Activated naive CD4-positive, alpha-beta T cell treated with anti-CD3 and anti-CD28 coated beads, Interleukin-2, amount 50 U/mL, for 72 hours (primary cell): Measurements from ENCODE around the gene LRRK1. TPM values are rescaled to one million over a fixed set of nuclear protein-coding genes. Genes with fewer than 3 reads are reported as not detected.

Experiments used
- ATAC-seq, 2 donors: fragments of 150-1000 bp; cut with Tn5 transposase; 2 replicates each; pipeline ENCODE4 v1.10.0; 2021; ENCODE audit warnings: mild to moderate bottlenecking in 2 of 2, moderate library complexity in 2 of 2
- DNase-seq, 2 donors: peaks; one replicate each; pipeline ENCODE4 v3.0.0; 2021 to 2022; ENCODE audit warnings: low spot score in 2 of 2
- H3K27ac Mint-ChIP-seq, 2 donors: one replicate each; pipeline ENCODE4 v1.8.0; 2022; ENCODE audit warnings: mild to moderate bottlenecking in 2 of 2, mixed read lengths in 2 of 2
- H3K36me3 Mint-ChIP-seq, 2 donors: one replicate each; pipeline ENCODE4 v1.8.0; 2022; ENCODE audit warnings: mixed read lengths in 2 of 2
- H3K9me3 Mint-ChIP-seq, 2 donors: one replicate each; pipeline ENCODE4 v1.8.0; 2022; ENCODE audit warnings: mixed read lengths in 2 of 2
- total RNA-seq, 2 donors: library from RNA; stranded (reverse); gene quantifications; one replicate each; pipeline ENCODE4 v1.2.3, GENCODE V29; 2022

LRRK1 gene
- 1 to 10 TPM in 1 of 2 donors, under 1 TPM in 1; 0.09 to 1.4 TPM for total RNA-seq

- H3K27ac Mint-ChIP-seq: no peak within 1 kb of the TSS
- DNase-seq (peak in 1 of 2 donors; percentile 39), ATAC-seq (peak; percentile 41 to 42)
- no peaks in the 10 kb centered on the region for H3K9me3 Mint-ChIP-seq
- H3K36me3 Mint-ChIP-seq: no peaks in the 10 kb centered on the region
Measured at GRCh38 chr15:100918690-100919480, at the start of gene LRRK1. TSS of gene LRRK1 (plus strand) at chr15:100919357. CDS start at chr15:100924633, 5,276 bp downstream.

GRCh38 chr15:100873029-100873677, 46.0 kb upstream of the LRRK1 start:
- Mint-ChIP-seq H3K36me3 (no peaks in the 10 kb centered on the region), H3K27ac (no peak overlapping the region), H3K9me3 (peaks cover 0 to 11% of the 10 kb centered on the region in 2 donors)
- ATAC-seq: peak; percentile 37 to 64
- DNase-seq: peak in 1 of 2 donors; percentile 55

GRCh38 chr15:100875495-100875894, 43.7 kb upstream of the LRRK1 start:
- no peak for ATAC-seq
- Mint-ChIP-seq H3K9me3 (no peaks in the 10 kb centered on the region), H3K27ac (no peak overlapping the region), H3K36me3 (no peaks in the 10 kb centered on the region)
- no peak for DNase-seq

- DNase-seq (no peak), ATAC-seq (no peak)
- H3K9me3 Mint-ChIP-seq: no peaks in the 10 kb centered on the region
- no peak overlapping the region for H3K27ac Mint-ChIP-seq
- H3K36me3 Mint-ChIP-seq: peaks cover 0 to 2% of the 10 kb centered on the region in 2 donors
Measured at GRCh38 chr15:100875976-100876375, 43.2 kb upstream of the LRRK1 start.

GRCh38 chr15:100877551-100877950, 41.6 kb upstream of the LRRK1 start:
- H3K9me3 Mint-ChIP-seq: no peaks in the 10 kb centered on the region
- DNase-seq (no peak), ATAC-seq (no peak)
- H3K27ac Mint-ChIP-seq: no peak overlapping the region
- H3K36me3 Mint-ChIP-seq: peaks cover 0 to 4% of the 10 kb centered on the region in 2 donors

- Mint-ChIP-seq H3K9me3 (no peaks in the 10 kb centered on the region), H3K27ac (no peak overlapping the region), H3K36me3 (peaks cover 0 to 4% of the 10 kb centered on the region in 2 donors)
- ATAC-seq: no peak
- no peak for DNase-seq
Measured at GRCh38 chr15:100878130-100878529, 41.0 kb upstream of the LRRK1 start.

GRCh38 chr15:100878648-100879047, 40.5 kb upstream of the LRRK1 start:
- ATAC-seq (no peak), DNase-seq (no peak)
- no peaks in the 10 kb centered on the region for H3K9me3 Mint-ChIP-seq
- peaks cover 0 to 4% of the 10 kb centered on the region in 2 donors for H3K36me3 Mint-ChIP-seq
- no peak overlapping the region for H3K27ac Mint-ChIP-seq

GRCh38 chr15:100879061-100879463, 40.1 kb upstream of the LRRK1 start:
- Mint-ChIP-seq H3K27ac (no peak overlapping the region), H3K36me3 (peaks cover 0 to 4% of the 10 kb centered on the region in 2 donors), H3K9me3 (no peaks in the 10 kb centered on the region)
- DNase-seq: no peak
- ATAC-seq: peak in 1 of 2 donors; percentile 44

GRCh38 chr15:100879464-100880138, 39.6 kb upstream of the LRRK1 start, which contains the start of gene ALDH1A3:
TSS of gene ALDH1A3 (plus strand) at chr15:100879831. CDS start at chr15:100879908, 77 bp downstream.
- Mint-ChIP-seq H3K9me3 (no peaks in the 10 kb centered on the region), H3K36me3 (peaks cover 0 to 4% of the 10 kb centered on the region in 2 donors), H3K27ac (no peak within 1 kb of the TSS)
- DNase-seq (peak in 1 of 2 donors; percentile 32), ATAC-seq (peak in 1 of 2 donors; percentile 76)

- H3K36me3 Mint-ChIP-seq: peaks cover 0 to 4% of the 10 kb centered on the region in 2 donors
- H3K9me3 Mint-ChIP-seq: no peaks in the 10 kb centered on the region
- no peak for DNase-seq
- peak in 1 of 2 donors; percentile 4 for ATAC-seq
- H3K27ac Mint-ChIP-seq: no peak overlapping the region
Measured at GRCh38 chr15:100880139-100880896, 38.8 kb upstream of the LRRK1 start.

GRCh38 chr15:100880897-100881242, 38.3 kb upstream of the LRRK1 start:
- peaks cover 0 to 4% of the 10 kb centered on the region in 2 donors for H3K36me3 Mint-ChIP-seq
- DNase-seq: no peak
- ATAC-seq: no peak
- H3K27ac Mint-ChIP-seq: no peak overlapping the region
- H3K9me3 Mint-ChIP-seq: no peaks in the 10 kb centered on the region

GRCh38 chr15:100881573-100882336, 37.4 kb upstream of the LRRK1 start:
- H3K27ac Mint-ChIP-seq: no peak overlapping the region

GRCh38 chr15:100885116-100885515, 34.0 kb upstream of the LRRK1 start:
- DNase-seq (no peak), ATAC-seq (no peak)
- Mint-ChIP-seq H3K27ac (no peak overlapping the region), H3K36me3 (peaks cover 0 to 4% of the 10 kb centered on the region in 2 donors), H3K9me3 (no peaks in the 10 kb centered on the region)

More at GRCh38 chr15:100881573-100882336, 37.4 kb upstream of the LRRK1 start:
- ATAC-seq (no peak), DNase-seq (no peak)
- Mint-ChIP-seq H3K36me3 (peaks cover 0 to 4% of the 10 kb centered on the region in 2 donors), H3K9me3 (no peaks in the 10 kb centered on the region)

GRCh38 chr15:100885811-100886210, 33.3 kb upstream of the LRRK1 start:
- no peaks in the 10 kb centered on the region for H3K9me3 Mint-ChIP-seq

GRCh38 chr15:100887211-100887913, 31.8 kb upstream of the LRRK1 start:
- no peaks in the 10 kb centered on the region for H3K36me3 Mint-ChIP-seq
- no peaks in the 10 kb centered on the region for H3K9me3 Mint-ChIP-seq
- DNase-seq: no peak
- no peak overlapping the region for H3K27ac Mint-ChIP-seq
- no peak for ATAC-seq

More at GRCh38 chr15:100885811-100886210, 33.3 kb upstream of the LRRK1 start:
- Mint-ChIP-seq H3K36me3 (peaks cover 0 to 3% of the 10 kb centered on the region in 2 donors), H3K27ac (no peak overlapping the region)
- no peak for ATAC-seq
- no peak for DNase-seq
